HepG2 (cell line): ENCODE data around the gene PRDX6. TPM values are rescaled to one million over a fixed set of nuclear protein-coding genes. Genes with fewer than 3 reads are reported as not detected.

Experiments used
- ATAC-seq: fragments of 200-7000 bp; cut with Tn5 transposase; 3 replicates; pipeline ENCODE4 v1.9.1; 2020; ENCODE audit warnings: mild to moderate bottlenecking, moderate library complexity
- BruUV-seq: library from RNA; stranded (reverse); fragments of 400-500 nt; replicated peaks from 2 replicates; lab custom pipeline; 2021; lab: Mats Ljungman, UMichigan
- CTCF ChIA-PET: fragments of 300-600 bp; formaldehyde crosslinking; extraction: SDS; loops from one replicate; lab custom pipeline; 2021; ENCODE audit warnings: low total read pairs, inconsistent platforms, low intra/inter-chr PET ratio; lab: Yijun Ruan, JAX
- POLR2A ChIA-PET: fragments of 350-600 bp; sonication (Branson Sonifier 250); formaldehyde crosslinking; loops from one replicate; lab custom pipeline; 2020; ENCODE audit warnings: antibody characterized with exemption, inconsistent platforms; lab: Yijun Ruan, JAX
- DNase-seq: peaks from one replicate; pipeline ENCODE4 v3.0.0-alpha.2; 2015; ENCODE audit warnings: low spot score
- FAIRE-seq: peaks from 3 replicates; lab custom pipeline; 2011; peaks lifted over from hg19 to GRCh38; lab: Jason Lieb, UNC
- H2AFZ ChIP-seq: one replicate; pipeline ENCODE4 v1.6.1; 2011; ENCODE audit warnings: low read length, inconsistent platforms
- H3K27ac ChIP-seq: fragments of 300-600 bp; 3 replicates; pipeline ENCODE4 v1.8.0; 2011; ENCODE audit warnings: mixed run types, mild to moderate bottlenecking, mixed read lengths, low read length, inconsistent platforms; ENCODE audit not compliant: insufficient read depth; ENCODE audit errors: extremely low read length
- H3K27me3 ChIP-seq, 2 experiments: fragments of 200-600 bp in 1 of 2; 2 replicates in 1 of 2; 3 replicates in 1 of 2; pipeline versions ENCODE4 v1.6.0 to v1.8.0; 2011; ENCODE audit warnings: low read length in 2 of 2, mild to moderate bottlenecking in 2 of 2, moderate library complexity in 2 of 2, inconsistent platforms in 1 of 2; ENCODE audit not compliant: insufficient read depth in 2 of 2, control insufficient read depth in 1 of 2
- H3K36me3 ChIP-seq, 2 experiments: fragments of 200-600 bp in 1 of 2; replicated peaks in 1 of 2; 2 replicates in 1 of 2; 3 replicates in 1 of 2; pipeline versions ENCODE4 v1.5.1 to v1.8.0; 2011; ENCODE audit warnings: low read length in 2 of 2, inconsistent platforms in 1 of 2; ENCODE audit not compliant: insufficient read depth in 2 of 2, control insufficient read depth in 1 of 2
- H3K4me1 ChIP-seq: 2 replicates; pipeline ENCODE4 v1.5.1; 2012; ENCODE audit warnings: low read length, inconsistent platforms; ENCODE audit not compliant: insufficient read depth
- H3K4me2 ChIP-seq: 2 replicates; pipeline ENCODE4 v1.6.0; 2011; ENCODE audit warnings: low read depth, low read length, inconsistent platforms
- H3K4me3 ChIP-seq, 3 experiments: fragments of 200-600 bp in 1 of 3; sonication (generic), shearing (Covaris generic) in 1 of 3; replicated peaks in 1 of 3; 2 replicates each; pipeline ENCODE4 v1.5.1; 2011 to 2016; ENCODE audit warnings: low read length in 3 of 3, inconsistent platforms in 2 of 3, low read depth in 2 of 3, mild to moderate bottlenecking in 2 of 3, control low read depth in 1 of 3, mixed read lengths in 1 of 3; ENCODE audit not compliant: insufficient read depth in 1 of 3
- H3K79me2 ChIP-seq: one replicate; pipeline ENCODE4 v1.6.1; 2011; ENCODE audit warnings: low read length, inconsistent platforms; ENCODE audit not compliant: insufficient read depth
- H3K9ac ChIP-seq: 2 replicates; pipeline ENCODE4 v1.6.0; 2011; ENCODE audit warnings: mild to moderate bottlenecking, low read depth, low read length, inconsistent platforms; ENCODE audit not compliant: insufficient read depth
- H3K9me3 ChIP-seq: 2 replicates; pipeline ENCODE4 v1.5.1; 2012; ENCODE audit warnings: mild to moderate bottlenecking, low read length
- H4K20me1 ChIP-seq: 2 replicates; pipeline ENCODE4 v1.6.0; 2011; ENCODE audit warnings: inconsistent platforms, mild to moderate bottlenecking, low read length, moderate library complexity; ENCODE audit not compliant: insufficient read depth
- CTCF ChIP-seq: sonication (generic); formaldehyde crosslinking; IDR thresholded peaks from 2 replicates; pipeline ENCODE4 v1.5.0; 2020; ENCODE audit warnings: mild to moderate bottlenecking, missing genetic modification reagents, moderate library complexity
- POLR2A ChIP-seq, 2 experiments: IDR thresholded peaks; 2 replicates each; pipeline ENCODE4 v1.6.1; 2011; ENCODE audit warnings: low read depth in 2 of 2, low read length in 2 of 2, mild to moderate bottlenecking in 1 of 2, moderate library complexity in 1 of 2; ENCODE audit not compliant: insufficient read depth in 1 of 2
- POLR2AphosphoS5 ChIP-seq: IDR thresholded peaks from 2 replicates; pipeline ENCODE4 v1.6.1; 2012; ENCODE audit warnings: low read depth, low read length
- RBFOX2 ChIP-seq: fragments of 200-400 bp; formaldehyde crosslinking; IDR thresholded peaks from 2 replicates; pipeline ENCODE4 v1.6.1; 2017; ENCODE audit warnings: low read depth, mild to moderate bottlenecking, low read length
- ZBED4 ChIP-seq: sonication (generic); formaldehyde crosslinking; IDR thresholded peaks from 2 replicates; pipeline ENCODE4 v1.4.0; 2020; ENCODE audit warnings: missing genetic modification reagents, borderline replicate concordance
- ZNF264 ChIP-seq: sonication (generic); formaldehyde crosslinking; IDR thresholded peaks from 2 replicates; pipeline ENCODE4 v1.4.0; 2020; ENCODE audit warnings: missing genetic modification reagents
- ZNF362 ChIP-seq: sonication (generic); formaldehyde crosslinking; IDR thresholded peaks from 2 replicates; pipeline ENCODE4 v1.4.0; 2020; ENCODE audit warnings: missing genetic modification reagents, mild to moderate bottlenecking, borderline replicate concordance
- ZNF83 ChIP-seq: sonication (generic); formaldehyde crosslinking; IDR thresholded peaks from 2 replicates; pipeline ENCODE4 v1.4.0; 2020; ENCODE audit warnings: missing genetic modification reagents, mild to moderate bottlenecking, borderline replicate concordance
- WGBS: methylation state at CpG from one replicate; pipeline ENCODE4 v1.1.6; 2017; ENCODE audit warnings: low lambda C conversion rate; 5-methylcytosine and 5-hydroxymethylcytosine counted together
- in situ Hi-C: cut with HindIII; loops from 2 replicates; pipeline ENCODE4 v1.10.0; 2017; ENCODE audit warnings: low pct_unique_long_range_greater_than_20kb; ENCODE audit not compliant: extremely low pct_ligation_motif_present
- intact Hi-C: fragments of 100-400 bp; cut with micrococcal nuclease; formaldehyde crosslinking; loops from one replicate; pipeline ENCODE4 v1.10.0; 2022; ENCODE audit not compliant: unreplicated experiment
- polyA plus RNA-seq, 8 experiments: library from polyadenylated mRNA; depleted of rRNA in 3 of 8; stranded (reverse) in 7 of 8; unstranded in 1 of 8; fragments of >200 nt; fragmentation: Illumina TruSeq in 4 of 8; extraction: Trizol in 4 of 8; gene quantifications; 2 replicates each; pipeline versions ENCODE4 v1.2.1 to v1.2.3, GENCODE V29; 2011 to 2016; ENCODE audit warnings: low read depth in 4 of 8, missing spikeins in 1 of 8, mixed read lengths in 1 of 8; ENCODE audit not compliant: insufficient read depth in 1 of 8
- total RNA-seq, 5 experiments: library from RNA; depleted of rRNA; stranded (reverse); fragments of >200 nt; fragmentation: Illumina TruSeq; extraction: Trizol; gene quantifications; 2 replicates each; pipeline ENCODE4 v1.2.3, GENCODE V29; 2016; ENCODE audit warnings: low read depth in 1 of 5
- TF ChIP-seq, protein P1 (sequence below): IDR thresholded peaks from 2 replicates; pipeline ENCODE4 v1.6.1; 2016; ENCODE audit warnings: mild to moderate bottlenecking
- TF ChIP-seq, protein P2 (sequence below): sonication (generic); formaldehyde crosslinking; IDR thresholded peaks from 2 replicates; pipeline ENCODE4 v1.4.0; 2020; ENCODE audit warnings: mild to moderate bottlenecking, missing genetic modification reagents

Gene PRDX6
- total and polyA plus RNA-seq, 2 of the 13 experiments (the other 11 are each of a cell fraction or from before 2014, with no cell fraction given) = 224 to 309 TPM

GRCh38 chr1:173489149-173489600 lies 12.0 kb downstream of the PRDX6 start:
- Histone ChIP-seq H3K4me3 (no peak overlapping the region), H3K79me2 (no peaks in the 10 kb centered on the region), H3K36me3 (peaks cover 14 to 49% of the 10 kb centered on the region in 2 experiments), H3K9me3 (no peaks in the 10 kb centered on the region), H3K4me2 (no peak overlapping the region), H3K27ac (no peak overlapping the region), H3K4me1 (no peaks in the 10 kb centered on the region), H3K9ac (no peak overlapping the region), H3K27me3 (no peaks in the 10 kb centered on the region), H4K20me1 (peaks cover 4% of the 10 kb centered on the region; the same call in 1 of the 2 replicates), H2AFZ (no peak overlapping the region)
- CTCF ChIA-PET = no interaction called here
- no peak for FAIRE-seq
- POLR2A ChIA-PET = interaction anchor here (0.6 kb wide), 1 partner anchor 12 kb away, joined by 3 read pairs; the partner anchor contains the start of gene PRDX6
- TF ChIP-seq ZNF264 (CRISPR knock-in tag) (peak; percentile 94), ZNF83 (CRISPR knock-in tag) (no peak), CTCF (CRISPR knock-in tag) (peak; percentile 10; the same call in 1 of the 2 replicates), ZBED4 (CRISPR knock-in tag) (no peak), POLR2A (IDR thresholded peaks at IDR 0.05; ENCODE audit: insufficient read depth in 1 of 2, low read depth in 2 of 2, low read length in 2 of 2) (0 out of 4 replicates have a peak, but pooled peaks of 1 of the 2 experiments have one; percentile 10), POLR2AphosphoS5 (peak; percentile 44; the same call in 1 of the 2 replicates), ZNF362 (CRISPR knock-in tag) (peak; percentile 15; the same call in 1 of the 2 replicates), RBFOX2 (peak; percentile 63)
- TF ChIP-seq, protein P1, sequence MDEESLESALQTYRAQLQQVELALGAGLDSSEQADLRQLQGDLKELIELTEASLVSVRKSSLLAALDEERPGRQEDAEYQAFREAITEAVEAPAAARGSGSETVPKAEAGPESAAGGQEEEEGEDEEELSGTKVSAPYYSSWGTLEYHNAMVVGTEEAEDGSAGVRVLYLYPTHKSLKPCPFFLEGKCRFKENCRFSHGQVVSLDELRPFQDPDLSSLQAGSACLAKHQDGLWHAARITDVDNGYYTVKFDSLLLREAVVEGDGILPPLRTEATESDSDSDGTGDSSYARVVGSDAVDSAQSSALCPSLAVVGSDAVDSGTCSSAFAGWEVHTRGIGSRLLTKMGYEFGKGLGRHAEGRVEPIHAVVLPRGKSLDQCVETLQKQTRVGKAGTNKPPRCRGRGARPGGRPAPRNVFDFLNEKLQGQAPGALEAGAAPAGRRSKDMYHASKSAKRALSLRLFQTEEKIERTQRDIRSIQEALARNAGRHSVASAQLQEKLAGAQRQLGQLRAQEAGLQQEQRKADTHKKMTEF = peak; percentile 21; the same call in 1 of the 2 replicates
- TF ChIP-seq, protein P2, sequence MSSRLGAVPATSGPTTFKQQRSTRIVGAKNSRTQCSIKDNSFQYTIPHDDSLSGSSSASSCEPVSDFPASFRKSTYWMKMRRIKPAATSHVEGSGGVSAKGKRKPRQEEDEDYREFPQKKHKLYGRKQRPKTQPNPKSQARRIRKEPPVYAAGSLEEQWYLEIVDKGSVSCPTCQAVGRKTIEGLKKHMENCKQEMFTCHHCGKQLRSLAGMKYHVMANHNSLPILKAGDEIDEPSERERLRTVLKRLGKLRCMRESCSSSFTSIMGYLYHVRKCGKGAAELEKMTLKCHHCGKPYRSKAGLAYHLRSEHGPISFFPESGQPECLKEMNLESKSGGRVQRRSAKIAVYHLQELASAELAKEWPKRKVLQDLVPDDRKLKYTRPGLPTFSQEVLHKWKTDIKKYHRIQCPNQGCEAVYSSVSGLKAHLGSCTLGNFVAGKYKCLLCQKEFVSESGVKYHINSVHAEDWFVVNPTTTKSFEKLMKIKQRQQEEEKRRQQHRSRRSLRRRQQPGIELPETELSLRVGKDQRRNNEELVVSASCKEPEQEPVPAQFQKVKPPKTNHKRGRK (CRISPR knock-in tag) = no peak
- no TSS peak for BruUV-seq
- DNase-seq = peak; percentile 29
- 91% methylated on average over 5 of the region's 5 CpGs for WGBS
- in situ Hi-C loops = no loop called here
- peak; percentile 29 for ATAC-seq
- intact Hi-C loops = no loop called here
